Fibroblast of upper back skin (primary cell): ENCODE data around the gene CDKL5.
"Not testable (repeated sequence)": the region's sequence is repeated elsewhere in the genome, so short reads cannot be mapped to it uniquely, and the experiment has no call there.

Source experiments
- DNase-seq: peaks from one replicate; pipeline ENCODE4 v3.0.0-alpha.2; 2013

The CDKL5 gene

DNA sequence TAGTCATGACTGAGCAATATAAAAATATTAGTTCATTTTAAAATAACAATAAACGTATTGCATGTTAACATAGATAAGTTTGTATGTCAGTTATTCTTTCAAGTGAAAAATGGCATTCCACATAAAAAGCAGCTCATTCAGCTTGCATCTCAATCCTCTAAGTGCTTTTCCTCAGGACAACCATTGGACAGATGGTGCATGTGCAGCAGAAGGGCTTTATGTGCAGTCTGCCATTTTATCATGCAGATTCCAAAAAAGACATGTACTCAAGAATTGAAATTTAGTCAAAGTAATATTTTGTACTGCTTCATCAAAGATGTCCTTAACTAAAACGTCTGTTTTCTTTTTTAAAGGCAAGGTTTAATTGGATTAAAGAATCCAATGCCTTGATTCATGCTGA, 153.1 kb downstream of the CDKL5 start:
- no peak for DNase-seq

DNA sequence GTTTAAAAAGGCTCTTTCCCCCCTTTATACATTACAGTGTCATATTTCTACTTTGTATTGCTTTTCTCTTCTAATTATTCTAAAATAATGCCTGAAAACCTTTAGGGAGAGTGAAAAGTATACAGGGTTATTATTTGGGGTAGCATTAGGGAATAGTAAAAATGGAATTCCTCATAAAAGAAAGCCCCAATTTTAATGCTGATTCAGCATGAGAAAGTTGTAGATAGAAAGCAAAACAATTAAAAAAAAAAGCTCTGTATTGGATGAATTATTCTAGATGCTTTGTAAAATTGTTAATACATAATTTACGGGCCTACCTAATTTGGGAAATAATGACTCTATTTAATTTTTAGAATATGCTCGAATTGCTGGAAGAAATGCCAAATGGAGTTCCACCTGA, 154.1 kb downstream of the CDKL5 start:
- no peak for DNase-seq

DNA sequence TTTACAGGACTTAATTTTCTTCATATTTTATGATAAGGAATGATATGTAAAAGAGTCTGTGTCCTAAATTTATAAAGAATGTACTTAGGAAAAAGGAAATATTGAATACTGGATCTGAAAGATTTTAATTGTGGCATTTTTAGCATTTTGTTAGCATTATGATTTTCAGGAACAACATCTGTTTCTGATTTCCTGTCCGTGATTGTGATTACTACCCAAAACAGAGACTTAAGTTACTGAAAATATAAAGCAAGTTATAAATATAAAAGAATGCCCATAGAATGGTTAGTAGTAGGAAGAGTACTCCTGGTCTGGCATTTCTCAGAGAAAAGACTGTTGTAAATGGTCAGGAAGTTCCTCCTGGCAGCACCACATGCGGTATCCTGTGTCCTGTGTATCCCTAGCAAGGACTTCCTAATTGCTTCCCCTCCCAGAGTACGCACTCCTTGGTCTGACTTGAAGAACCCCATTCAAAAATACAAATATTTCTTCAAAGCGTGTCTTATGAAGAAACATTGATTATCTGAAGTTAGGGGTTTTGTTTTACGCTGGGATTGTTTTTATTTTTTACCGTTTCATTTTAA, 157.6 kb downstream of the CDKL5 start:
- DNase-seq: peak; percentile 11

DNA sequence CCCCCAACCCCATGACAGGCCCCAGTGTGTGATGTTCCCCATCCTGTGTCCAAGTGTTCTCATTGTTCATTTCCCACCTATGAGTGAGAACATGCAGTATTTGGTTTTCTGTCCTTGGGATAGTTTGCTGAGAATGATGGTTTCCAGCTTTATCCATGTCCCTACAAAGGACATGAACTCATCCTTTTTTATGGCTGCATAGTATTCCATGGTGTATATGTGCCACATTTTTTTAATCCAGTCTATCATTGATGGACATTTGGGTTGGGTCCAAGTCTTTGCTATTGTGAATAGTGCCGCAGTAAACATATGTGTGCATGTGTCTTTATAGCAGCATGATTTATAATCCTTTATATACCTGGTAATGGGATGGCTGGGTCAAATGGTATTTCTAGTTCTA, 163.9 kb downstream of the CDKL5 start:
- DNase-seq: not testable (repeated sequence)

DNA sequence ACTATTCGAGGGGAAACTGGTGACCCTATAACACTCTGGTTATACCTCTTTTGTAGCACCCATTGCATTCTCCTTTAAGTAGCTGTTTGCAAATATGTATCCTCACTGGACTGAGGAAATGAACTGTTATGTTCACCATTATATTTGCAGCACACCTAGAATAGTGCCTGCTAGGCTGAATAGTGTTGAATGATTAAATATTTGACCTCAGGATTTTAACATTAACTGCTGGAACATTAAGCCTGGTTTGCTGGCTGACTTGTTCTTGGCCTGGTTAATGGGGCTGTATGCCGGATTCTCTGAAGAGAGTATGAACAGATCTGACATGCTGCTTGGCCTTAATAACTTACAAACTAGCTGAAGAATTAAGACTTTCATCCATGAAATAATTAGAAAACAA, 166.4 kb downstream of the CDKL5 start:
- DNase-seq: no peak

DNA sequence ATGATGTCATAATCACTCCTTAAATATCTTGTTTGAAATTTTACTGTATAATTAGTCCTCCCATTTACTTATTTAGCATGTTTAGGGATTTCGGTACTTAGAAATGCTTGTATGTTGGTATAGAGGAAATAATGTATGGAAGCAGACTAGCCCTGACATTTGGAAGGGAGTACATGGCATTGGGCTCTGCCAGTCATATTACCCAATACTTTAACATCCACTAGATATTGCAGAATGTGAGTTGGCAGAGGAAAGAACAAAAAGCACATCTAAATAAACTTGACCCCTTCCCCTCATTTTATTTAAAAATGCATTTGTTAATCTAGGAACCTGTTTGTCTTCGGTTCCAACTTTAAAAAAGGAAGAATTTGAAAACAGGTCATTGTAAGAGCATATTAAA, 168.7 kb downstream of the CDKL5 start:
- no peak for DNase-seq

DNA sequence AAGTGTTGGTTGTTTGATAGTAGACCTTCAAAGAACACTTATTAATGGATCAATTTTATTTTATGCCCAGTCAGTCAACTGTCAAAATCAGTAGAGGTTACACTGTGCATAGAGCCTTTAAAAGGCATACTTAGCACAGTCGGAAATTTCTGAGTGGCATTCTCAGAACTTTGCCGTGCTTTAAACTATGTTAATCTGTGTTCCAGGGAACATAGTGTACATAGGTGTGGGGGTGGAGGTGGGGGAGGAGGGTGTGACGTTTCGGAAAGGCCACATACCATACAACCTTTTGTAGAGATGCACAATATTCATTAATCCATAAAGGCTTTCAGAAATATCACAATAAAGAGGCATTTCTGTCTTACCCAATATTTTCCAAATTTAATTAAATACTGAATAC, 170.7 kb downstream of the CDKL5 start:
- DNase-seq: no peak

DNA sequence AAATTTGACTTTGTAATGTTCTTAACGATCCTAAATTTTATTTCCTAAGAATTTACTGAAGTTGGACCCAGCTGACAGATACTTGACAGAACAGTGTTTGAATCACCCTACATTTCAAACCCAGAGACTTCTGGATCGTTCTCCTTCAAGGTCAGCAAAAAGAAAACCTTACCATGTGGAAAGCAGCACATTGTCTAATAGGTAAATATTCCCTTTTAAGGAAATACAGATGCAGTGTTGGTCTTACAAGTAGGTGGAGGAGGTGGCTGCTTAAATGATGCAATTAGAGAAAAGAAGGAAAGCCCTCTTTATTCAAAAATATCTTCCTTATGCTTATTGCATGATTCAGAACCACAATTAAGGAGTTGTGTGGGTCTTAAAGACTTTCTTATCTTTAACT, 173.0 kb downstream of the CDKL5 start:
- DNase-seq: peak; percentile 46

DNA sequence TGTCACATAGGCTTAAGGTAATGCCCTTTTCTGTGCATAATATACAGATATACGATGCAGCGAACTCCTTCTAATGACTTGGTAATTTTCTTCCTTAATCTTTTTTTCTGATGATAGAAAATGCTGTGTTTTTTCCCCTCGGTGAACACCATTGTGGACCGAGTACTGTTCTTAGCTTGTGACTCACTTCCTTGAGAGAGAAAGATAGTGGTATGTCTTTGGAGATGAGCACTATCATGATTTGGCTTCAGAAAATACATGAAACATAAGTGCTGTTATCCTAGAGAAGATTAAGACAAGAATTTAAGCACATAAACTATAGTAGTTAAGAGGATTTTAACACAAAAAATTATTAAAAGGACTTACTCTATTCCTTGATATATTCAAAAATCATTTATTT, 182.6 kb downstream of the CDKL5 start:
- DNase-seq: no peak

DNA sequence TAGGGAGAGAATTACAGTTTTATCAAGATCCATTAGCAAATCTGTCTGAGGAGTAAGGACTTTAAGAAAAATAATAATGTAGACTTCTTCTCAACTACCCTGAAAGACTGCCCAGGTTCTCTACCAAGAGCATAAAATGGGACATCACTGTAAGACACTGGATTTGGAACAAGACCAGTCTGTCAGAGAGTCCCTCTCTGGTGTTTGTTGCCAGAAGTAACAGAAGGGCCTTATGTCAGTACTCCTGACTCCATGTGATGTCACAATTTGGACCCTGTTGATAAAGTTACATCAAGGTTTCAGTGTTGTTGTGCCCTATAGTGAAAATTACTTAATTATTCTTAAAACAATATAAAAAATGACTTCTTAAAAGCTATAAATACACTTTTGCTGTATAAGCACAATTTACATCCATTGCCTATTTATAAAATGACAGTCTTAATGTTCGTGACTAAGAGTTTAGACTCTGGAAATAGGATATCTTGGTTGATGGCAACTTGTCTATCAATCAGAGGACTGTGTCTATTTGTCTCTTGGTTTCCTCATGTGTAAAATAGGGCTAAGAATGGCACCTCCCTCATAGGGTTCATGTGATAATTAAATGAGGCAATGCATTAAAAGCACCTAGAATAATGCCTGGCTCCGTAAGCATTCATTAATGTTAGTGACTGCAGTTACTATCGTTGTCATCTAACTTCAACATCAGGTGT, 188.7 kb downstream of the CDKL5 start:
- no peak for DNase-seq

DNA sequence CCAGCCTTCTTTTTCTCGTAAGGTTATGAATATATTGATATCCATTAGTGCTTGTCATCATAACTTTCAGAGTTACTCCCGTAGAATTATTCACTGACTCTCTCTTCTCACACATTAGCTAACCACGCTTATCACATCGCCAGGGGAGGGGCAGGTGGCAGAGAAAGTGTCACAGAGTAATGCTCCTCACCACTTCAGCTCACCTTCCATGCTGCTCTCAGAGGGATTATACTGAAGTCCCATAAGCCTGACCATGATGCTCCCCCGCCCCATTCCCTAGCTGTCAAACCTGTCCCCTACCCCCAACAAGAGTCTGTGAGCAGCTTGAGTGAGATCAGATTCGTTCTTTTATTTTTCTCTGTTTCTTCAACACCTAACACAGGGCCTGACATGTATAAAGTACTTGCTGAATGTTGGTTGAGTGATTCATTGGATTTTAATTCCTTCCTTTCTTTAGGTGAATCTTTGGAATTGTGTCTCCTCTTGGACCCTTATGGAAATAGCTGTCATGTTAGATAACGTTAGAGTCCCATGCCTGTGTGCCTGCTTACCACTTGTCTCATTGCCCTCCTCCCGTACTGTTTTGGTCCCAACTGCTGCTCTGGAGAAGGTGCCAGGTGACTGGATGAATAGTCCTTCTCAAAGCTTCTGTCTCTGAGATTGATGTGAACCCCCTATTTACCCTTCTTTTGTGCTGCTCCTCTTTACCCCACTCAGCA, 191.4 kb downstream of the CDKL5 start:
- DNase-seq: no peak

DNA sequence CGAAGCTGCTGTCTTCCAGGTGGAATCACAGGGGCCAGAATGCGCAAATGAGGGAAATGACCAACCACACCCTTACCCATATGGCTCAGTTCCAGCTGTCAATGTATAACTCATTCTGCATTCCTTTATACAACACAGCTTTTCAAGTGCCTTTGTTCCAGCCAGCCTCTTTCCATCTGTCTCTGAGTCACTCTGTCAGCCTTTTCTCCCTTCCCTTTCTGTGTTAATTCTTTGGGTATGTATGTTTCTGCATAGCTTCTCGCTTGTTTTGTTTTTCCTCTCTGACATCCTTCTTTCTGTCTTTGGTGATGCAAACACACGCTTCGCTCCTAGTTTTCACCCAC, 192.0 kb downstream of the CDKL5 start:
- DNase-seq: peak; percentile 77

DNA sequence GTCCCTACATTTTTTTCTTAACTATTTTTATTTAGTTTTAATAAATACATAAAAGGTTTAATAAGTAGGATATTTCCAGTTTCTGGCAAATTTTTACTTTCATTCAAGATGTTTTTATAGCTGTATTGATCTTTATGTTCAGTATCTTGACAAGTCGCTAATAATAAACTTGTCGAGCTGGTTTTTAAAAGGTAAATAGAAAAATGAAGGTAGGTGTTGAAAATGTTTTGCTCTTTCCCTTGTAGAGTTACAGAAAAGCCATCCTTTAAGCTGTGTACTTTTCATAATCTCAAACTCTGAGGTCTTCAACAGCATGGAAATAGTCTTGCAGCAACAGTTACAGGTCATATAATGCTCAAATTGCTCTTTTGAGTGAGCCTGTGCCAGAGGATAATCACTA, 193.9 kb downstream of the CDKL5 start:
- DNase-seq: no peak

DNA sequence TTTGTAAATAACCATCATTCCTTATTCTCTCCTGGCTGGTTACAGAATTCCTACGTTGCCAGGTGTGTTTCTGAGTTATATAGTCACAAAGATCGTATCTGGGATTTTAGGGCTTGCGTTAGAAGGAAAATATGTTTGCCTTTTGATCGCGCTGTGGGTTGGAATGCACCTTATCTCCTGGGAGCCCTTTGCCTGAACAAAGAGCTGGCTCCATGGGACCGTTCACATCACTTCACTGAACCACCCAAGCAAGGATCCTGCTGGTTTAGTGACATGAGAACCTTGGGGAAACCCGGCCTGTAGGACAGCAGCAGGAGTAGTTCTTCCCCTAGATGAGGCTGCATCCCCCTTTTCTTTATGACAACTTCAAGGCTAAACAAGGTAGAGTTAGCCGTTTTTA, 194.9 kb downstream of the CDKL5 start:
- DNase-seq: no peak

DNA sequence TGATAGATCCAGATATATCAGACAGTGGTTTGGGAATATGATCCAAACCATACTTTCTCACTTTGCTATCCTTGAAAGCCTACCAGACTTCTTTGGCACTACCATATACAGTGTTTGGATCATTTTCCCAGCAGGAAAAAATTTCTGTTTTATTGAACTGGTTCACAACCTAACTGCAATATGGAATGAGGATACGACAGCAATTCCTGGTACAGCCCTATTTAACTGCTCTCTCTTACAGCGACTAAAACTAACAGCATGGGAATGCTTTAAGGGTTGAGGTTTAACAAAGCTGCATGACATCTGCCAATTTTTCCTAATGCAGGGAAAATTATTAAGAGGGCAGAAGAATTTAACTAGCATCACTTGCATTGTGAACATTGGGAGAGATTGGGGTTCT, 199.2 kb downstream of the CDKL5 start:
- DNase-seq: no peak

DNA sequence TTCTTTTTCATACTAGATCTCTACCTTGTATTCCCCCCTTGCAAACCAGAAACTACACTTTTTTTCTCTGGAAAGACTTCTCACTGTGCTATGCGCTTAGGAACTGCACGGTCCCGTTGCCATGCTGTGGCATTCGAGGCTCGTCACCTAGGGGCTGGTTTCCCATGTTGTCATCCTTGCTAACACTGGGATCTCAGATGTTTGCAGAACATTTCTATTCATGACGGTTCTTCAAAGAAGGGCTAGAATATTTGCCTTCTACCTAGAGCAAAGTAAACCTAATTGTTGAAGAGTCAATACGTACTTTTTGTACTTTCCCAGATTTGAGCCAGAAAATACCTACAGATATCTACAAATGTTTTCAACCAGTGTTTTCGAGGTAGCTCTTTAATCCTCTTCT, 205.5 kb downstream of the CDKL5 start:
- no peak for DNase-seq

DNA sequence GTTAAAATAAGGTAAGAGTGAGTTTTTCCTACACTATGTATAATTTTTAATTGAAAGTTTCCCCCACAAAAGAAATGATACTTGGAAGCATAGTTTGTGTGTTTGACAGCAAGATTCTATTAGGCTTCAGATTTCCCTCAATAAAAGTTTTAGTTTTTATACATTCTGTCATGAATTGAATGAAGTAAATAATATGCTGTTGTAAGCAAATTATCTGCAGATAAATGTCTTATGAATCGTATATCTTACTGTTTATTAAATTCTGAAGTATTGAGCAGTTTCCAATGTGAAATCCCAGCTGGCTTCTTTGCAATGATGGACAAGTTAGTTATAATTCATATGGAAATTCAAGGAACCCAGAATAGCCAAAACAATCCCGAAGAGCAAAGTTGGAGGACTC, 213.0 kb downstream of the CDKL5 start:
- no peak for DNase-seq

DNA sequence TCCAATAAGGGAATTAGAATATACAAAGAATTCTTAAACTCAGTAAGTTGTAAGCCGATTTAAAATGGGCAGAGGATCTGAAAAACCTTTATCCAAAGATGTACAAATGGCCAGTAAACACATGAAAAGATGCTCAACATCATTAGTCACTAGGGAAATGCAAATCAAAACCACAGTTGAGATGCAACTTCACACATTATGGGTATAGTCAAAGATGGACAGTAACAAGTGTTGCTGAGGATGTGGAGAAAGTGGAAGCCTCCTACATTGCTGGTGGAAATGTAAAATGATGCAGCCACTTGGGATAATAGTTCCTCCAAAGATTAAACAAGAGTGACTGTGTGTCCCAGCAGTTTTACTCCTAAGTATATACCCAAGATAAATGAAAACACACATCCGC, 213.9 kb downstream of the CDKL5 start:
- no peak for DNase-seq

DNA sequence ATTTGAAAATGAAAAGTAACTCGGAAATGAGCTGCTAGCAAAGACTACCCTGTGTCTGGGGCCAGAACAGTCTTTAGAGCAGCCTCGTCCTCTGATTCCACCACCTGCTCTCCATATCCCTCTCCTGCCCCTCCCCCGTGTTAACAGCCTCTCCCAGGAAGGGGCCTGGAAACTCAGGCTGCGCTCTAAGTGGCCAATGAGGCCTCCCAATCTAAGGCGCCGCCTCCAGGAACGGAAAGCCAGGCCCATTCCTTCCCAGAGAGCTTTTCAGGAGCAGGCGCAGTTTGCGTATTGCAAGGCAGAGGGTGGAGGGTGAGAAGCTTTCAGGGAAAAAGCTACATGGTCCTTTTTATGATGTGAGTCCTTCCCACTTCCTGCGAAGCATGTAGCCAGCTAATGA, 215.3 kb downstream of the CDKL5 start:
- DNase-seq: peak; percentile 2

DNA sequence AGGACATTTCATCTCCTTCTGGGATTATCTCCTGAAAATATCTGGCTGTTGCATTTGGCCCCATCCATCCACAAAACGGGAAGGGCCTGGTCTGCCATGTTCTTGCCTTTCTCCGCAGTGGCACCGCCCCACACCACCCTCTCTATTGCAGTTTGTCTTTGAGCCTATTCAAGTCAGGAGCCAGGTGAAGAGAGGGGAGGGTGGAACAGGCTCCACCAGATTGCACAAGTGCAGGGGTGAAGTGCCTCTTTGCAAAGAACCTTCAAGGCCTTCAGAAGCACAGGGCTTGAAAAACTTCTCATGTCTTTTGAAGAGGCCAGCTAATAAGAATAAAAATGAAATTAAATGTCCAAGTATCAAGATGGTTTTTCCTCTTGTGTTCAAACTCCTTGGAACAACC, 217.8 kb downstream of the CDKL5 start:
- no peak for DNase-seq

DNA sequence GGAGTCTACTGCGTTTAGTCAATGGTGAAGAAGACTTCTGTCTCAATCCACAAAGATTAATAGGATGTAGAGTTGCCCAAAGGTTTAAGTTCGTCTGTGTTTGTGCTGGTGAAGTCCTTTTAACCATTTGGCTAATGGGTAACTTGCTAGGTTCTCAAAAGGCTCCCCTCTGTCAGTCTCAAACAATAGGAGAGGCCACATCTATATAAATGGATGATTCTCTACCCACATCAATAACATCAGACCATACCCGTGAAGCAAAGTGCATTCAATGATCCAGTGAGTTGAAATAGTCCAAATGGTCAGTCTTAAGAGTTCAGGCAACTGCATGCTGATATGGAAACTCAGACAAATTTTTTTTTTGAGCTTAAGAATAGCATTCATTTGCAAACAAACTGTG, 218.4 kb downstream of the CDKL5 start:
- no peak for DNase-seq

DNA sequence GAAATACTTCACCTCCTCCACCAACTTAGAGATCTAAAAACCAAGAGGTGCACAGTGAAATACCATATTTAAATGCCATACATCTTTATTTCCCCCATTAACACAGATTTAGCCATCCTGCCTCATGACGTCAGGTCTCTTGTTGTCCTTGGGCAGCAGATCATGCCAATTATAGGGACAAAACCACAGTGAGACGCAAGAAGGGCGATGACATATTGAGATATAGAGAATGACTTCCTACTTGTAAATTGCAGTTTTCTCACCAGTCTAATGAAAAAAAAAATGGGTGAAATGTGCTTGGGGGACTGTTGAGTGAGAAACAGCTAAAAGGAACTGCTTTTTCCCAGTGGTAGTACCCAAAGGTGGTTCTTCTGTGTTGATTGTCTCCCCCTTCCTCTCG, 222.2 kb downstream of the CDKL5 start:
- DNase-seq: no peak

DNA sequence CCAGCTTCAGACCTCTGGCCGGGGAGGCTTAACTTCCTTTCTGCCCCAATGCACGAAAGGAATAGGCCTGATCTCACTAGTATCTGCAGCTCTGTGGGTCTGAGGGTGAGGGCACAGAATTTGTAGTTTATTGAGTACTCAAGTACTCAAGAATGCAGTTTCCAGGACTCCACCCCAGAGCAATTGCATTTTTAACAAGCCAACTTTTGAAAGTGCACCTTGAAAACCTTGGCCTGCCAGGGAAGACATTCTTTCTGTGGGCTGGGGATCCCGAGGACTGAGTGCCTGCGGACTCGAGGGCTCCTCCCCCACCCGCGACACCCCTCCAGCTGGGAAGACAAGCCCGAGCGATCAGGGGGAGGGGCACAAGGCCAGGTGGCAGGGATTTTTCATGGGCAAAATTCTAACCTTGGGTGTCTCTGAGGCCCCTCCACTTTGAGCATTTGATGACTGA, 224.1 kb downstream of the CDKL5 start:
- DNase-seq: no peak

DNA sequence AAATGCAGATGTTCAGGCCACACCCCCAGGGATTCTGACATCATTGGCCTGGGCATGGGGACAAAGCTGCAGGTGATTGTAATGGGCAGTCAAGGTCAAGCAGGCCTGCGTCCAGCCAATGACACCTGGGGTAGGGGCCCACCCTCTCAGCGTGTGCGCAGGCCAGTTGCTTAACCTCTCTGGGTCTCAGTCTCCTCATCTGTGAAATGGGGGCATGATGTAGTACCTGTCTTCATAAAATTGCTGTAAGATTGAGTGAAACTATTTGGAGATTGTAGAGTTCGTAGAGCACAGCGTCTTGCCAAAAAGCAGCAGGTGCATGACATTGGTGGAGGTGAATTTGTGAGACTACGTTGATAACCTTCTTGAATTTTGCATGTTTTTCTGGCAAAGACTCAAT, 225.3 kb downstream of the CDKL5 start:
- DNase-seq: no peak

DNA sequence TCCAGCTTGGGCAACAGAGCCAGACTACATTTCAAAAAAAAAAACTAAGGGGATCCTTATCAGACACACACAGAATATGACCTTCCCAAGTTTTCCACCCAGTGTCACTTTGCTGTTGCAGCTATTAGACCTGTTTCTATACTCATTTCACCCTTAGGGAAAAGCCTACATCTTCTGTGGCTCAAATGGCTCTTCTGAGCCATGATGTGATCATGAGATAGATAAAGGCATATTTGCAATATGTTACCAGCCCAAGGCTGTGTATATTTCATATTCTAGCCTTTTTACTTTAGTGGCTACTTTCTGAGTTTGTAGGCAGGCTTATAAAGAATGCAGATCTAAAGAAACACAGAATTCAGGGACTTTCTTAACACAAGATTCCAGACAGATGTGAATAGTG, 227.2 kb downstream of the CDKL5 start:
- no peak for DNase-seq
